K562 (cell line): ENCODE data around the gene LDAF1. TPM values are rescaled to one million over a fixed set of nuclear protein-coding genes. Genes with fewer than 3 reads are reported as not detected.
A peak's percentile ranks its signal among the peaks of the same experiment; 100 is the strongest.

ENCODE experiments used
- ARID1B ChIP-seq: fragments of 450-650 bp; IDR thresholded peaks from 2 replicates; pipeline ENCODE4 v1.6.1; 2016; ENCODE audit warnings: antibody characterized with exemption, mild to moderate bottlenecking, inconsistent platforms
- CBX1 ChIP-seq: sonication (generic); IDR thresholded peaks from 2 replicates; pipeline ENCODE4 v1.6.1; 2016; ENCODE audit warnings: antibody characterized with exemption, low read depth, mild to moderate bottlenecking
- EP300 ChIP-seq: IDR thresholded peaks from 2 replicates; pipeline ENCODE4 v1.6.1; 2012; ENCODE audit warnings: low read length, improper control_type of control experiment
- FOXM1 ChIP-seq, 2 experiments: fragments of 450-650 bp in 1 of 2; sonication (generic) in 1 of 2; formaldehyde crosslinking in 1 of 2; IDR thresholded peaks; 2 replicates each; pipeline versions ENCODE4 v1.6.1 to v1.9.0; 2017 to 2022; ENCODE audit warnings: low read depth in 2 of 2, mild to moderate bottlenecking in 2 of 2, missing genetic modification reagents in 1 of 2, moderate library complexity in 1 of 2
- GABPA ChIP-seq: fragments of 200-800 bp; sonication (Bioruptor generic); conservative IDR thresholded peaks from 2 replicates; pipeline ENCODE4 v1.6.1; 2016; ENCODE audit warnings: low read depth, missing genetic modification characterization, missing compliant biosample characterization
- ILK ChIP-seq: fragments of 450-650 bp; IDR thresholded peaks from 2 replicates; pipeline ENCODE4 v1.6.1; 2016; ENCODE audit warnings: missing genetic modification characterization, low read depth, mild to moderate bottlenecking, missing compliant biosample characterization, moderate library complexity, borderline replicate concordance
- MLLT1 ChIP-seq, 2 experiments: fragments of 450-650 bp; IDR thresholded peaks; 2 replicates each; pipeline ENCODE4 v1.6.1; 2016
- POLR2H ChIP-seq: IDR thresholded peaks from 2 replicates; pipeline ENCODE4 v1.6.1; 2016; ENCODE audit warnings: missing genetic modification characterization, low read depth, mild to moderate bottlenecking, control low read depth, missing compliant biosample characterization, moderate library complexity
- RAD51 ChIP-seq: fragments of 450-650 bp; IDR thresholded peaks from 2 replicates; pipeline ENCODE4 v1.7.1; 2016; ENCODE audit warnings: low read depth, mild to moderate bottlenecking, borderline replicate concordance
- RBM39 ChIP-seq: fragments of 200-400 bp; formaldehyde crosslinking; optimal IDR thresholded peaks from 2 replicates; pipeline ENCODE3; 2018; ENCODE audit warnings: low read depth, low read length
- RFX7 ChIP-seq: fragments of 250-450 bp; sonication (Bioruptor Pico); IDR thresholded peaks from 2 replicates; pipeline ENCODE4 v1.5.1; 2021; ENCODE audit warnings: mild to moderate bottlenecking
- SIN3A ChIP-seq, 2 experiments: fragments of 150-350 bp in 1 of 2; IDR thresholded peaks; 2 replicates each; pipeline ENCODE4 v1.6.1; 2011 to 2016; ENCODE audit warnings: borderline replicate concordance in 2 of 2, low read depth in 2 of 2, low read length in 2 of 2, mild to moderate bottlenecking in 2 of 2, moderate library complexity in 2 of 2; ENCODE audit not compliant: control insufficient read depth in 1 of 2
- SMARCA4 ChIP-seq: fragments of 450-650 bp; IDR thresholded peaks from 2 replicates; pipeline ENCODE4 v1.6.1; 2016
- TCF7 ChIP-seq: sonication (generic); IDR thresholded peaks from 2 replicates; pipeline ENCODE4 v1.6.1; 2016; ENCODE audit warnings: antibody characterized with exemption, borderline replicate concordance
- USF1 ChIP-seq: sonication (generic); formaldehyde crosslinking; IDR thresholded peaks from 2 replicates; pipeline ENCODE4 v1.9.0; 2022; ENCODE audit warnings: mild to moderate bottlenecking, missing genetic modification reagents
- ZBED1 ChIP-seq: IDR thresholded peaks from 2 replicates; pipeline ENCODE4 v1.6.1; 2014
- polyA plus RNA-seq, 8 experiments: library from polyadenylated mRNA; depleted of rRNA in 4 of 8; stranded (reverse) in 5 of 8; unstranded in 3 of 8; fragments of >200 nt; fragmentation: Nextera tagmentation in 2 of 8; fragmentation: Illumina TruSeq in 1 of 8; extraction: Ambion mirVana in 2 of 8; extraction: Trizol in 1 of 8; gene quantifications; 2 replicates each; pipeline versions ENCODE4 v1.2.1 to v1.2.3, GENCODE V29; 2011 to 2014; ENCODE audit warnings: inconsistent platforms in 1 of 8, missing spikeins in 1 of 8
- total RNA-seq, 7 experiments: library from RNA; depleted of rRNA in 6 of 7; stranded (reverse); fragments of >200 nt in 6 of 7; fragmentation: Illumina TruSeq in 2 of 7; extraction: Trizol in 2 of 7; gene quantifications; 2 replicates each; pipeline versions ENCODE4 v1.2.1 to v1.2.3, GENCODE V29; 2011 to 2021; ENCODE audit warnings: low replicate concordance in 1 of 7
- TF ChIP-seq, protein P1 (sequence below): fragments of 250-450 bp; sonication (Bioruptor Pico); IDR thresholded peaks from 2 replicates; pipeline ENCODE4 v1.8.0; 2021; ENCODE audit warnings: borderline replicate concordance, mild to moderate bottlenecking, moderate library complexity; ENCODE audit not compliant: poor library complexity, severe bottlenecking
- TF ChIP-seq, protein P2 (sequence below): fragments of 450-650 bp; IDR thresholded peaks from 2 replicates; pipeline ENCODE4 v1.6.1; 2016; ENCODE audit warnings: mild to moderate bottlenecking
- TF ChIP-seq, protein P3 (sequence below): fragments of 450-650 bp; IDR thresholded peaks from 2 replicates; pipeline ENCODE4 v1.6.1; 2016
- TF ChIP-seq, protein P4 (sequence below), 3 experiments: IDR thresholded peaks in 2 of 3; conservative IDR thresholded peaks in 1 of 3; 2 replicates each; pipeline ENCODE4 v1.5.1; 2011 to 2012; ENCODE audit warnings: low read length in 3 of 3, mild to moderate bottlenecking in 3 of 3, control low read depth in 2 of 3, improper control_type of control experiment in 1 of 3, inconsistent platforms in 1 of 3, low read depth in 1 of 3, mixed read lengths in 1 of 3, moderate library complexity in 1 of 3; ENCODE audit not compliant: insufficient read depth in 2 of 3

The LDAF1 gene
- total and polyA plus RNA-seq, 9 of the 15 experiments (the other 6 are each of a cell fraction or from before 2014, with no cell fraction given): 7.0 to 20.1 (median 12.5) TPM

- TF ChIP-seq, protein P1, sequence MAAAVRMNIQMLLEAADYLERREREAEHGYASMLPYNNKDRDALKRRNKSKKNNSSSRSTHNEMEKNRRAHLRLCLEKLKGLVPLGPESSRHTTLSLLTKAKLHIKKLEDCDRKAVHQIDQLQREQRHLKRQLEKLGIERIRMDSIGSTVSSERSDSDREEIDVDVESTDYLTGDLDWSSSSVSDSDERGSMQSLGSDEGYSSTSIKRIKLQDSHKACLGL (CRISPR knock-in tag): no peak
- TF ChIP-seq FOXM1 (IDR thresholded peaks at IDR 0.05; ENCODE audit: low read depth) (peak; percentile 71; the same call in 1 of the 2 replicates), FOXM1 (CRISPR knock-in tag; IDR thresholded peaks at IDR 0.05; ENCODE audit: low read depth) (no peak), RAD51 (peak; percentile 12; the same call in 1 of the 2 replicates), MLLT1 (IDR thresholded peaks at IDR 0.05) (no peak), RFX7 (CRISPR knock-in tag) (no peak), USF1 (CRISPR knock-in tag) (peak; percentile 57), TCF7 (no peak), ILK (tag) (no peak), POLR2H (tag) (peak; percentile 78), ZBED1 (no peak), EP300 (no peak), RBM39 (no peak), CBX1 (peak; percentile 31; the same call in 1 of the 2 replicates), ARID1B (peak; percentile 42; the same call in 1 of the 2 replicates), SIN3A (IDR thresholded peaks at IDR 0.05; ENCODE audit: borderline replicate concordance in 2 of 2, control insufficient read depth in 1 of 2, low read depth in 2 of 2, low read length in 2 of 2) (no peak), GABPA (tag) (peak; percentile 88), SMARCA4 (no peak; the same call in 1 of the 2 replicates)
- TF ChIP-seq, protein P2, sequence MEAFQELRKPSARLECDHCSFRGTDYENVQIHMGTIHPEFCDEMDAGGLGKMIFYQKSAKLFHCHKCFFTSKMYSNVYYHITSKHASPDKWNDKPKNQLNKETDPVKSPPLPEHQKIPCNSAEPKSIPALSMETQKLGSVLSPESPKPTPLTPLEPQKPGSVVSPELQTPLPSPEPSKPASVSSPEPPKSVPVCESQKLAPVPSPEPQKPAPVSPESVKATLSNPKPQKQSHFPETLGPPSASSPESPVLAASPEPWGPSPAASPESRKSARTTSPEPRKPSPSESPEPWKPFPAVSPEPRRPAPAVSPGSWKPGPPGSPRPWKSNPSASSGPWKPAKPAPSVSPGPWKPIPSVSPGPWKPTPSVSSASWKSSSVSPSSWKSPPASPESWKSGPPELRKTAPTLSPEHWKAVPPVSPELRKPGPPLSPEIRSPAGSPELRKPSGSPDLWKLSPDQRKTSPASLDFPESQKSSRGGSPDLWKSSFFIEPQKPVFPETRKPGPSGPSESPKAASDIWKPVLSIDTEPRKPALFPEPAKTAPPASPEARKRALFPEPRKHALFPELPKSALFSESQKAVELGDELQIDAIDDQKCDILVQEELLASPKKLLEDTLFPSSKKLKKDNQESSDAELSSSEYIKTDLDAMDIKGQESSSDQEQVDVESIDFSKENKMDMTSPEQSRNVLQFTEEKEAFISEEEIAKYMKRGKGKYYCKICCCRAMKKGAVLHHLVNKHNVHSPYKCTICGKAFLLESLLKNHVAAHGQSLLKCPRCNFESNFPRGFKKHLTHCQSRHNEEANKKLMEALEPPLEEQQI: peak; percentile 65
- TF ChIP-seq, protein P3, sequence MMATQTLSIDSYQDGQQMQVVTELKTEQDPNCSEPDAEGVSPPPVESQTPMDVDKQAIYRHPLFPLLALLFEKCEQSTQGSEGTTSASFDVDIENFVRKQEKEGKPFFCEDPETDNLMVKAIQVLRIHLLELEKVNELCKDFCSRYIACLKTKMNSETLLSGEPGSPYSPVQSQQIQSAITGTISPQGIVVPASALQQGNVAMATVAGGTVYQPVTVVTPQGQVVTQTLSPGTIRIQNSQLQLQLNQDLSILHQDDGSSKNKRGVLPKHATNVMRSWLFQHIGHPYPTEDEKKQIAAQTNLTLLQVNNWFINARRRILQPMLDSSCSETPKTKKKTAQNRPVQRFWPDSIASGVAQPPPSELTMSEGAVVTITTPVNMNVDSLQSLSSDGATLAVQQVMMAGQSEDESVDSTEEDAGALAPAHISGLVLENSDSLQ: peak; percentile 90
- TF ChIP-seq, protein P4, sequence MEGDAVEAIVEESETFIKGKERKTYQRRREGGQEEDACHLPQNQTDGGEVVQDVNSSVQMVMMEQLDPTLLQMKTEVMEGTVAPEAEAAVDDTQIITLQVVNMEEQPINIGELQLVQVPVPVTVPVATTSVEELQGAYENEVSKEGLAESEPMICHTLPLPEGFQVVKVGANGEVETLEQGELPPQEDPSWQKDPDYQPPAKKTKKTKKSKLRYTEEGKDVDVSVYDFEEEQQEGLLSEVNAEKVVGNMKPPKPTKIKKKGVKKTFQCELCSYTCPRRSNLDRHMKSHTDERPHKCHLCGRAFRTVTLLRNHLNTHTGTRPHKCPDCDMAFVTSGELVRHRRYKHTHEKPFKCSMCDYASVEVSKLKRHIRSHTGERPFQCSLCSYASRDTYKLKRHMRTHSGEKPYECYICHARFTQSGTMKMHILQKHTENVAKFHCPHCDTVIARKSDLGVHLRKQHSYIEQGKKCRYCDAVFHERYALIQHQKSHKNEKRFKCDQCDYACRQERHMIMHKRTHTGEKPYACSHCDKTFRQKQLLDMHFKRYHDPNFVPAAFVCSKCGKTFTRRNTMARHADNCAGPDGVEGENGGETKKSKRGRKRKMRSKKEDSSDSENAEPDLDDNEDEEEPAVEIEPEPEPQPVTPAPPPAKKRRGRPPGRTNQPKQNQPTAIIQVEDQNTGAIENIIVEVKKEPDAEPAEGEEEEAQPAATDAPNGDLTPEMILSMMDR (IDR thresholded peaks at IDR 0.05 in 2 of 3, conservative IDR thresholded peaks at IDR 0.05 in 1 of 3; ENCODE audit: insufficient read depth in 2 of 3, low read depth in 1 of 3, low read length in 3 of 3): no peak
Observed at GRCh38 chr16:21116148-21116693, 42.3 kb upstream of the LDAF1 start (continued).
